ENCODE data around the gene CPT1A.

CPT1A gene

GRCh38 chr11:68854273-68854958 is 12.7 kb upstream of the CPT1A start:
- no peak for DNase-seq (ENCODE audit: low read depth, low spot score)

GRCh38 chr11:68852628-68853027 is 10.9 kb upstream of the CPT1A start:
- DNase-seq (ENCODE audit: low read depth, low spot score) = no peak

DNA sequence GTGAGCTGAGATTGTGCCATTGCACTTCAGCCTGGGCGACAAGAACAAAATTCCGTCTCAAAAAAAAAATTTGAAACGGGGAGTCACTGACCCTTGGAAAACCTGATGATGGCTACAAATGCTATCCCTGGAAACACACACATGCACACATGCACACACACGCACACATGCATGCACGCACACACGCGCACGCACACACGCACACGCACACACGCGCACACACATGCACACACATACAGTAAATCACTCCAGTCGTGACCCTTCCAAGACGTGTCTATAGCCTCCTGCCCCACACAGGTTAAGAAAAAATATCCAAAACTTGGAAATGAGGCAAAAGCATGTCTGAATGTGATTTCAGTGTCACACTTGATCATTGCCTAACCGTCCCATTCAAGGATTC is 6.7 kb upstream of the CPT1A start:
- no peak for DNase-seq (ENCODE audit: low read depth, low spot score)

DNA sequence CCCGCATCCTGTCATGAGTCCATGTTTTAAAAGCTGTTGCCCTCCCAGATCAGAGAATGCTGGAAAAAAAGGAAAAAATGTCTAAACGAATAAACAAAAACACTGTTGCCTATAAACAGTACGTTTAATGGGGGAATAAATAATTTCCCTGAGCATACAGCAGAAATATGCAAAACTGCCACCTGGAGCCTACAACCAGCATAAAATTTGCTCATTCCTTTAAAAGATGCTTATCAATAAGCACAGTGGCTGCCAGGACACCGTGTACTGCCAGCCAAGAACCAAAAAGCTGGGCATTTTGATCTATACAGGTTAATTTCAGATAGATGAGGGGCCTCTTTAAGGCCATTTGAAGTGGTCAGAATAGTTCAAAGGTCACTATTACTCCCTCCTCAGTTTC is 5.7 kb upstream of the CPT1A start:
- DNase-seq (ENCODE audit: low read depth, low spot score) = no peak

DNA sequence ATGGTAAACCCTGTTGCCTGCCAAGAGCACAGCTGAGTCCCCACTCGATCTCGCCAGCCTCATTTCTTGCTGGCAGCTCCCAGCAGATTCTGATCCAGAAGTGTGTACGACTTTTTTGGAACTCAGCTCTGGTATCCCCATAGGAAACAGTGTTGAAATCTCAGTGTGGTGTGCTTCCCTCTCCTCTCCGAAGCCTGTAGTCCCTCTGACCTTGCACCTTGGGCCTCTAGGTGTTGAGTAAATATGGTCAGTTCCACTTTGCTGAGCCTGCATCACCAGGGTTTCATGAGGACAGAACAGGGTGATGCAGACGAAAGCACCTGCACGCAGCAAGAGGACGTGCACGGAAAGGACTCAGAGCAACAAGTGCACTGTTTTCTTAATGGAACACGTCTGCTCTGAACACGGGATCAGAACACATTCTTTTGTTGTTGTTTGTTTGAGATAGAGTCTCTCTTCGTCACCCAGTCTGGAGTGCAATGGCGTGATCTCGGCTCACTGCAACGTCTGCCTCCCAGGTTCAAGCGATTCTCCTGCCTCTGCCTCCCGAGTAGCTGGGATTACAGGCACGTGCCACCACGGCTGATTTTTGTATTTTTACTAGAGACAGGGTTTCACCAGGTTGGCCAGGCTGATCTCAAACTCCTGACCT is 3.8 kb upstream of the CPT1A start:
- DNase-seq (ENCODE audit: low read depth, low spot score) = no peak

DNA sequence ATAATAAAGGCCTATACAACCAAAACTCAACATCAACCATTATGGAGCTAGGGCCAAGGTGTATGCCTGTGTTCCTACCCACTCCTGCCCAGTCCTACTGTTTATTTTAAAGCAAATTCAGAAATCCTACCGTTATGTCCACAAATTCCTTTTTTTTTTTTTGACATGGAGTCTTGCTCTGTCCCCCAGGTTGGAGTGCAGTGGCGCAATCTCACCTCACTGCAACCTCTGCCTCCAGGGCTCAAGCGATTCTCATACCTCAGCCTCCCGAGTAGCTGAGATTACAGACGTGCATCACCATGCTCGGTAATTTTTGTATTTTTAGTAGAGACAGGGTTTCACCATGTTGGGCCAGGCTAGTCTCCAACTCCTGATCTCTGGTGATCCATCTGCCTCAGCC is 3.1 kb upstream of the CPT1A start:
- DNase-seq (ENCODE audit: low read depth, low spot score) = no peak

GRCh38 chr11:68844376-68844775 is 2.7 kb upstream of the CPT1A start:
- no peak for DNase-seq (ENCODE audit: low read depth, low spot score)

- peak; percentile 33 for DNase-seq (ENCODE audit: low read depth, low spot score)
These were observed 2.1 kb upstream of the CPT1A start for GRCh38 chr11:68843703-68844312.

GRCh38 chr11:68843052-68843561 is 1.4 kb upstream of the CPT1A start:
- DNase-seq (ENCODE audit: low read depth, low spot score) = peak; percentile 34

- no peak for DNase-seq (ENCODE audit: low read depth, low spot score)
These were observed 823 bp upstream of the CPT1A start for GRCh38 chr11:68842427-68843051.

- DNase-seq (ENCODE audit: low read depth, low spot score) = no peak
These were observed 759 bp downstream of the CPT1A start for GRCh38 chr11:68840661-68841653.

DNA sequence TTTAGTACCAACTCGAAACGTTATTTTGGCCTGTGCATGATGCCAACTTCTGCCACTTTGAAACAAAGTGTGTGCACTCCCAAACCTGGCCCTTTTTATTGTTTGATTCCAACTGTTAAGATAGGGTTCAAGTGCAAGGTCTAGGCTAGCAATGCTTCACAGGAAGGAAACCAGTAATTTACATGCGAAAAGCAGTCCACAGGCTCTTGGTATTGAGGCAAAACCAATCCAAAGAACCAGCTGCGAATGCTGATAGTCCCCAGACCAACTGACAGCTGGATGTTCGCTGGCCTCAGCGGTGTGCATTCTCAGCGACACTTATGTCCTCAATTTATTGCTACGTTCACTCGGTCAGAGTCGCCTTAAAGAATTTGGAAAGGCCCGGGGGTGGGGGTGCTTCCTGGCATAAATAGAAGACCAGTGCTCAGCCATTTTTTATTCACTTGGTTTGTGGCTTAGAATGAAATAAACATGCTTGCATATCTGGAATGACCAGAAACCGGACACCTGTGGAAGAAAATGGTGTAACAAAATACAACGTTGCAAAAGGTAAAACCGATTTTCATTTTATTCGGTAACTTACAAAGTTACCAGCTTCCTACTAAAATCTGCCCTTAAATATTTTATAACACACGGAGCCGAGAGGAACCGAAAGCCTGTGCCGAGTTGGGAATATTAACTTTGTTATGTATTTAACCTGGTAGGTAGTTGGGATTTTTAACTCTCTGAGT is 1.6 kb downstream of the CPT1A start:
- no peak for DNase-seq (ENCODE audit: low read depth, low spot score)

DNA sequence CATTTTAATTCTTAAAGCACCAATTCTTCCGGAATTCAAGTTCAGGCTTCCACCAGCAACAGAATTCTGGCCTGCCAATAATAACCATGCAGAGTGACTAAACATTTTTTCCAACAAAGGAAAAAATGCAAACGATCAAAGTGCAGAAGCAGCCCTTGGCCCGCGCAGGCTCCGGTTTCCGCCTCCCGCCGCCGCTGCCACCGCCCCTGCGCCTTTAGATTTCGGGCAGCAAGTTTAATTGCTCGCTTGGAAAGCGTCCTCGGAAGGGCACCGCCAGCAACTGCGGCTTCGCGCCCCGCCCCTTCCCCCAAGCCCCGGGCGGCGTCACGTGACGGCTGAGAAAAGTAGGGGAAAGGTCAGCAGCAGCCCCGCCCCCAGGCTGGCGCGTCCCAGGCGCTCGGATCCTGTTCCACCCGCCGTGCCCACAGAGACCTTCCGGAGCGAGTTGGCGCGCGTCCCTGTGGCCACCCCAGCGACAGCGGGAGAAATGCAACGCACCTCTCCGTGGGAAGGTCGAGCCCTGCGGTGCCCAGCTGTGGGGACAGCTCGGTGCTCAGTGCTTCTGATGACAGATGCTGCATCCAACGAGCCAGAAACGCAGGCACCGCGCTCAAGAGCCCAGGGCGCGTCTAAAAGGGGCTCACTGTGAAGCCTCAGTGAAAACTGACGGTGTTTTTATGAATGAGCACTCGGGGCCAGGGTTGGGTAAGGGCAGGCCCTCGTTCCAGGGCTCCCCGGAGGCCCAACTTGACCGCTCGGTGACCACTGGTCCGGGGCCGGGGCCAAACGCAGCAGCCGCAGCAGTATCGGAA is 2.5 kb downstream of the CPT1A start:
- DNase-seq (ENCODE audit: low read depth, low spot score) = peak; percentile 83

DNA sequence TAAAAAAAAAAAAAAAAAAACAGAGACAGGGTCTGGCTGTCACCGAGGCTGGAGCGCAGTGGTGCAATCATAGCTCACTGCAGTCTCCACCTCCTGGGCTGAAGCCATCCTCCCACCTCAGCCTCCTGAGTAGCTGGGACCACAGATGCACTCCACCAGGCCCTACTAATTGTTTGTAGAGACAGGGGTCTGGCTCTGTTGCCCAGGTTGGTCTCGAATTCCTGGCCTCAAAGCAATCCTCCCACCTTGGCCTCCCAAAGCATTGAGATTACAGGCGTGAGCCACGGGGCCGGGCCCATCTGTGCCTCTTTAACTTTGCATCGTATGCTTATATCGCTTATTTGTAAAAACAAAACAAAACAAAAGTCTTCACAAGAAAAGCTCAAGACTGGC is 3.1 kb downstream of the CPT1A start:
- no peak for DNase-seq (ENCODE audit: low read depth, low spot score)

GRCh38 chr11:68837583-68838571 is 3.8 kb downstream of the CPT1A start:
- no peak for DNase-seq (ENCODE audit: low read depth, low spot score)

DNA sequence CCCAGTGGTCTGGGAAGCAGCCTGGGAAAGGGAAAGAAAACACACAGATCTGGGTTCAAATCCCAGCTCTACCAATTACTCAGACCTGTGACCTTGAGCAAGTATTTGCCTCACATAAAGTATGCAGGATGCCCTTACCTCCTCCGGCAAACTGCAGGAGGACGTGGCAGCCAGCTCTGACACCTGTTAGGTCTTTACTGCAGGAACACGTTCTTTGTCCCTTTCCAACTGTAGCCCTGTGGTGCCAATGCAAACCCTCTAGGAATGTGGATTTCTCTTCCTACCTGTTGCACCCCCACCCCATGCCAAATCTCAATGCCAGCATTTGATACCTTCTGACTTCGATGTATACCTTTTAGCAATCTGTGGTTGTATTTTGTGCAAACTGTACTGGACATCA is 6.0 kb downstream of the CPT1A start:
- DNase-seq (ENCODE audit: low read depth, low spot score) = no peak

- no peak for DNase-seq (ENCODE audit: low read depth, low spot score)
These were observed 6.4 kb downstream of the CPT1A start for GRCh38 chr11:68835328-68835727.

DNA sequence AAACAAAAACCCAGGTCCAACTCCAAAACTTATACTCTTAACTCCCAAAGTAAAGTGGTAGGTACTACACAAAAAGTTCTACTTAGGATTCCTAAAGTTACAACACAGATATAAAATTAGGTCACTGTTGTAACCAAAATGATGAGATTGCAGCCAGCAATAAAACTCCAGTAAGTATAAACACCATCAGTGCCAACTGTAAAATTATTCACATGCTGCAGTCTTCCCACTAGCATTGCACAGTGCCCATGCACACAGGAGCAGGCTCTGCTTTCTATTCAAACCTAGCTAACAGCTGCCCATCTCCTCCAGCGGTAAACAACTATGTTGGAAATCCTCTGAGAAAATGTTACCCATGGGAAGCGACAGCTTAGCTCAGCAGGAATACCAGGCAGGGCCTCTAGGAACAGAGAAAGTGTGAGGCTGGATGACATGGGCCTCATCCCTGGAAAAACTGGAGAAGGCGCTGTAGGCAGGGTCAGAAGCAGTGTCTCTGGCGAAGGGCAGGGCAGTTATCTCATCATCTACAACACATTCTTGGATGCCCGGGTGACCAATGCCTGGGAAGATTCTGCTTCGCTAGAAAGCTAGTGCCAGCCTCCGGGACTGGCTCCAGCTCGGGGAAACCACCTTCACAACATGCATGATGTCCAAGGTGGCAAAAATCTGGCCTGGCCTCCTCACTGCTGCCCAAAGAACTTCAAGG is 9.1 kb downstream of the CPT1A start:
- DNase-seq (ENCODE audit: low read depth, low spot score) = no peak
